Anterior cingulate cortex (tissue), 58 donors: ENCODE data around the gene CRYL1.
A peak's percentile ranks its signal among the peaks of the same experiment; 100 is the strongest.
"Not testable (repeated sequence)": the region's sequence is repeated elsewhere in the genome, so short reads cannot be mapped to it uniquely, and the experiment has no call there.

Experiments
- DNase-seq, 58 donors: peaks; one replicate each; lab custom pipeline; 2025; lab: John Stamatoyannopoulos, UW

Gene CRYL1

GRCh38 chr13:20462533-20462915 lies 63.1 kb downstream of the CRYL1 start:
- DNase-seq, result no peak

- DNase-seq, result no peak
Observed at GRCh38 chr13:20461860-20462532, 63.7 kb downstream of the CRYL1 start.

GRCh38 chr13:20461481-20461859 lies 64.2 kb downstream of the CRYL1 start:
- no peak for DNase-seq

DNA sequence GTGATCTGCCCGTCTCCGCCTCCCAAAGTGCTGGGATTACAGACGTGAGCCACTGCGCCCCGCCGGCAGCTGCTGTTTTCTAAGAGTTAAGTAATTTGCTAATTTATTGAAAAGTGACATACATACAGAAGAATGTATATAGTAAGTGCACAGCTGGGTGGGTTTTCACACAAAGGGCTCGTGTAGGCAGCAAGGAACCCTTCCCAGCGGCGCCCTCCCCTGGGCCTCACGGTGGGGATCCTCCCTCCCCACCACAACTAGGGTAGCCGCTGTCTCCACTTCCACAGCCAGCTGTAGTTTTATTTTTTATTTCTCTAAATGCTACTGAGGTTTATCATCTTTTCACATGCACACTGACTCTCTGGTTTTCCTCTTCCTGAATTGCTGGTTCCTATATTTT lies 64.9 kb downstream of the CRYL1 start:
- DNase-seq, result no peak

- DNase-seq, result no peak
Observed at GRCh38 chr13:20457670-20458069, 68.0 kb downstream of the CRYL1 start.

GRCh38 chr13:20456737-20457136 lies 68.9 kb downstream of the CRYL1 start:
- DNase-seq, result no peak

DNA sequence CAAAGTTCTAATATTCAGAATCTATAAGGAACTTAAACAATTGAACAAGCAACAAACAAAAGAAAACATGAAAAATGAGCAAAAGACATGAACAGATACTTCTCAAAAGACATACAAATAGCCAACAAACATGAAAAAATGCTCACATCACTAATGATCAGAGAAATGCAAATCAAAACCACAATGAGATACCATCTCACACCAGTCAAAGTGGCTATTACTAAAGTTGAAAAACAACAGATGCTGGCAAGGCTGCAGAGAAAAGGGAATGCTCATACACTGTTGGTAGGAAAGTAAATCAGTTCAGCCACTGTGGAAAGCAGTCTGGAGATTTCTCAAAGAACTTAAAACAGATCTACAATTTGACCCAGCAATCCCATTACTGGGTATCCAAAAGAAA lies 74.3 kb downstream of the CRYL1 start:
- DNase-seq, result no peak

DNA sequence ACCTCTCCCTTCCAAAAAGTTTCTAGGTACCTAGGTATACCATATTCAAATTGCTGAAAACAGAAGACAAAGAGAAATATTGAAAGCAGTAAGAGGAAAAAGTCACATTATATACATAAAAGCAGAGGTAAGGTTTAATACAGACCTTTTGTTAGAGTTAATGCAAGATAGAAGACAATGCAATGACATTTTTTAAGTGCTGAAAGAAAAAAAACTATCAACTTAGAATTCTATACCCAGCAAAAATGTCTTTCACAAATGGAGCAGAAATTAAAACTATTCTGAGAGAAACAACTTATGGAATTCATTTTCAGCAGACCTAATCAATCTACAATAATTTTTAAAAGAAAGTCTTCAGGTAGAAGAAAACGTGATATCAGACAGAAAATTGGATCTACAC lies 77.2 kb downstream of the CRYL1 start:
- DNase-seq, result no peak

DNA sequence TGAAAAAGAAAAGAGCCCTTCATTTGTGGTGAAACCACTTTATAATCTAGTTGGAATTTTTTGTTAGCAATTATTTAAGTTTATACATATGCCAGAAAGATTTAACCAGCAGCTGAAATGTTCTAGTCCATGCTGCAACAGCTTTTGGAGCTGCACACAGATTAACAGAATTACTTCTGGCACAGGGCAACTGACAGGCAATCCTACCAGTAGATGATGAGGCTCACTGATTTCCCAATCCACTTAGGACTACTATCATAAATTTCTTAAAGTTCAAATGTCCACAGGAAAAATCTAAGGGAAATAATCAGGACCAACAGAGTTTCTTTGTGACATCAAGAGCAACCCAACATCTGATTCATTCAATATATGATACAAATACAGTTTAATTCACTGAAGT lies 78.8 kb downstream of the CRYL1 start:
- DNase-seq, result no peak

DNA sequence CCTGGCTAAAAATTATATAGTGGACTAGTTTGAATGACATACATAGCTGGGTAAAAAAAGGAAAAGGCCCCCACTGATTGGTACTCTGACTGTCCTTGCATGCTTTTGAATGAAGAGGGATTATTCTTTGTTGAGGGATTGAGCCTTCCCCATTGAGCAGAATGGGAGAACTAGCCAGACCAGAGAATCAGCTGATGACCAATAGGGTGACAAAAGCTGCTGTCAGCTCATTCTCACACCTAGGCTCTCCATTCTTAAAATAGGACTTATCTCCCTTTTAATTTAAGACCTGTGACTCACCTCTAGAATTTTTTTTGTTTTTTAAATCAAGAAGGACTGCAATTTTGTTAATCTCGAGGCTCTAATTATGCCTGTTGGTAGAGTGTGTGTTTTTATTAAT lies 79.3 kb downstream of the CRYL1 start:
- no peak for DNase-seq

- DNase-seq, result no peak
Observed at GRCh38 chr13:20442798-20443381, 82.8 kb downstream of the CRYL1 start.

DNA sequence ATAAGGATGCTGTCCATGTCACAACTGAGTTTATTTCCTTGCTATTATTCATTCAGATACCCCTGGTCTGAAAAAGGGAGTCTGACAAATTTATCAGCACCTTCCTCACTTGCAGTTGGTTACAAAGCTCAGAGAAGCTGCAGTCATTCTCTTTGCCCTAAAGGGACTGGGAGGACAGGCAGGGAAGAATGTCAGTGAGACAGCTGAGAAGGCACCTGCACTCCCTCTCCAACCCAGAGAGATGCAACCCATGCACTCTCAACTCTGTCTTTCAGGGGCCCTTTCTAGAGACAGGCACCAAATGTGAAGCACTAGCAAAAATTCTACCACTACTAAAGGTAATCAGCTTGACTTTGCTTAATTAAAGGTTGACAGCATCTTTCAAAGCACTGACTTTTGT lies 83.3 kb downstream of the CRYL1 start:
- no peak for DNase-seq

DNA sequence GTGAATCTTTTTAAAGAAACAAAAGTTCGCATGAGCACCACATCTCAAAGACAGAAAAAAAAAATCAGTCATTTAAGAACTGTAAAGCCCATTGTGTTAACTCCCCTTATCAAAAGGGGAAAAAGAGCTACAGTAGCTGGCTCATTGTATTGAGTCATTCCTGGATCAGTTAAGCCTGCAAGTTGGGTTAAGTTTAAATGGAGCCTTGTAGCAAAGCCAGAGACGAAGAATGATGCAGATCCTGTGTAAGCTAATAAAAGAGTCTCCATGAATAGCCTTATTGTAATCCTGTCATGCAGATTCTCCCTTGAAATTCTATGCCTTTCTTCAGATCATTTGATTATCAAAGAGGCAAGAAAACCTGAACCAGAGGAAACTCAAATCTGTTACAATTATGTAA lies 83.8 kb downstream of the CRYL1 start:
- peak in 1 of 58 donors; percentile 58 for DNase-seq

DNA sequence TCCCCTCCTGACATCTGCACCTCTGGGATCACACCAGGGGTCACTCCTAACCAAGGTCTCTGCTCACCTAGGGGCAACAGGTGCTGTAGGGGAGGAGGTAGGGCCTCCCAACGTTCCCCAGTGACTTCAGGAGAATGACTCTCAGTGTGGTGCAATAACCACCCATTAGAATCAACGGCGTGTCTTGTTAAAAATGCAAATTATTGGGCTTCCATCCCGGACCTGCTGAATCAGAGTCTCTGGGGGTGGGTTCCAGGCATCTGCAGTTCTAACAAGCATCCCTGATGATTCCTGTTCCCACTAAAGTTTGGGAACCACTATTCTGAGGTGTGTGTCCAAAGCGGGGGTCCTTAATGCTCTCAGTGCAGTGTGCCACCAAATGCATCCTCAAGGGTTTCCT lies 84.6 kb downstream of the CRYL1 start:
- DNase-seq, result peak in 5 of 58 donors; percentile 9 to 33 (median 27)

- no peak for DNase-seq
Observed at GRCh38 chr13:20439261-20439660, 86.4 kb downstream of the CRYL1 start.

- DNase-seq, result no peak
Observed at GRCh38 chr13:20438801-20439200, 86.9 kb downstream of the CRYL1 start.

GRCh38 chr13:20436505-20436904 lies 89.2 kb downstream of the CRYL1 start:
- DNase-seq, result peak in 5 of 58 donors; percentile 6 to 40 (median 35)

- peak in 1 of 58 donors; percentile 22 for DNase-seq
Observed at GRCh38 chr13:20435616-20436368, 89.9 kb downstream of the CRYL1 start.

GRCh38 chr13:20434210-20434609 lies 91.4 kb downstream of the CRYL1 start:
- not testable (repeated sequence) for DNase-seq

DNA sequence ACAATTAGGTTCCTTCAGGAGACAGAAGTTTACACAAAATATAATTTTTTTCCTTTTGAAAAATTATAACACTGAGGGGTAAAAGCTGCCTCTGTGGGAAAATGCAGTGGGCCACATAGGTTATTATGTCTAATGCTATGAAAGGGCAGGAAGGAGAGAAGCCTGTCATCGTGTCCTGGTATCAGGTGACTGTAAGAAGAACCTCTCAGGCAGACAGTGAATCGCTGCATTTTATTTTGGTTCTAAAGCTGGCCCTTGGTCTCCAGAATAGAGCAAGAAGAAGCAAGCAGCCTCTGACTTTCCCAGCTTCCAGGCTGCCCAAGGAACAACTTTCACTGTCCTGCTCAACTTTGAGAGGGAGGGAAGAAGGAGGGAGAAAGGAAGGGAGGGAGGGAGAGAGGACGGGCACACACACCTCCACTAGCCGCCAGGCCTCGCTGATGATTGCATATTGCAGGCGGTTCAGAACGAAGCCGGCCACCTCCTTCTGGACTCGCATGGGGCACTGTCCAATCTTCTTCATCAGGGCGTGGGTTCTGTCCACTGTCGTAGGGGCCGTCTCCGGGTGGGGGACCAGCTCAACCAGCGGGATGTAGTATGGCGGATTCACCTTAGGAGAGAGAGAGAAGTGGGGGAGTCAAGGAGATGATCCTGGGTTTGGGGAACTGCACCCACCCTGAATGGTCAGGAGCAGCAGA lies 93.8 kb downstream of the CRYL1 start:
- no peak for DNase-seq

- no peak for DNase-seq
Observed at GRCh38 chr13:20431080-20431479, 94.6 kb downstream of the CRYL1 start.
